Endothelial cell (in vitro differentiated cells): ENCODE results near the gene MFSD11. TPM values are rescaled to one million over a fixed set of nuclear protein-coding genes. Genes with fewer than 3 reads are reported as not detected.
"Not testable (repeated sequence)": the region's sequence is repeated elsewhere in the genome, so short reads cannot be mapped to it uniquely, and the experiment has no call there.

Experiments used
- DNase-seq: peaks from one replicate; pipeline ENCODE4 v3.0.0; 2021; ENCODE audit warnings: low spot score
- H3K27ac Mint-ChIP-seq: one replicate; pipeline ENCODE4 v1.8.0; 2021; ENCODE audit warnings: mixed read lengths, inconsistent platforms; ENCODE audit not compliant: unreplicated experiment
- H3K27me3 Mint-ChIP-seq: one replicate; pipeline ENCODE4 v1.8.0; 2021; ENCODE audit warnings: mild to moderate bottlenecking, moderate library complexity, mixed read lengths, inconsistent platforms; ENCODE audit not compliant: unreplicated experiment
- H3K36me3 Mint-ChIP-seq: one replicate; pipeline ENCODE4 v1.8.0; 2021; ENCODE audit warnings: mild to moderate bottlenecking, low read depth, mixed read lengths, inconsistent platforms; ENCODE audit not compliant: unreplicated experiment
- H3K4me1 Mint-ChIP-seq: one replicate; pipeline ENCODE4 v1.8.0; 2021; ENCODE audit warnings: mild to moderate bottlenecking, mixed read lengths, inconsistent platforms; ENCODE audit not compliant: unreplicated experiment
- H3K4me3 Mint-ChIP-seq: one replicate; pipeline ENCODE4 v1.8.0; 2021; ENCODE audit warnings: mild to moderate bottlenecking, mixed read lengths, inconsistent platforms; ENCODE audit not compliant: unreplicated experiment
- H3K9me3 Mint-ChIP-seq: one replicate; pipeline ENCODE4 v1.8.0; 2021; ENCODE audit warnings: mixed read lengths, inconsistent platforms; ENCODE audit not compliant: unreplicated experiment
- CTCF ChIP-seq: fragments of 200-600 bp; sonication (generic); IDR thresholded peaks from one replicate; pipeline ENCODE4 v1.5.0; 2021; ENCODE audit warnings: antibody characterized with exemption; ENCODE audit not compliant: unreplicated experiment
- total RNA-seq: library from RNA; stranded (reverse); fragmentation: NEBNext Ultra II Directional; extraction: Animal tissue kit (Norgen Biotek cat#: 25700); gene quantifications from one replicate; pipeline ENCODE4 v1.2.1, GENCODE V29; 2021; ENCODE audit not compliant: unreplicated experiment

The MFSD11 gene
- total RNA-seq, 1 donor from 2014 or later: 37.3 TPM

- no peak for DNase-seq
- Mint-ChIP-seq H3K27ac (no peak overlapping the region), H3K36me3 (peaks cover 12% of the 10 kb centered on the region), H3K9me3 (no peaks in the 10 kb centered on the region), H3K4me3 (no peak overlapping the region), H3K4me1 (no peaks in the 10 kb centered on the region), H3K27me3 (no peaks in the 10 kb centered on the region)
- no peak for TF ChIP-seq CTCF
These were observed 43.4 kb downstream of the MFSD11 start for GRCh38 chr17:76781056-76781982.

GRCh38 chr17:76783146-76783545 lies 45.2 kb downstream of the MFSD11 start:
- Mint-ChIP-seq H3K27me3 (no peaks in the 10 kb centered on the region), H3K36me3 (peaks cover 5% of the 10 kb centered on the region), H3K27ac (no peak overlapping the region), H3K9me3 (no peaks in the 10 kb centered on the region), H3K4me3 (no peak overlapping the region), H3K4me1 (no peaks in the 10 kb centered on the region)
- DNase-seq: no peak
- no peak for TF ChIP-seq CTCF

GRCh38 chr17:76784926-76785325 lies 47.0 kb downstream of the MFSD11 start:
- TF ChIP-seq CTCF: no peak
- Mint-ChIP-seq H3K4me1 (no peaks in the 10 kb centered on the region), H3K27me3 (no peaks in the 10 kb centered on the region), H3K36me3 (peaks cover 5% of the 10 kb centered on the region), H3K9me3 (no peaks in the 10 kb centered on the region), H3K4me3 (no peak overlapping the region), H3K27ac (no peak overlapping the region)
- no peak for DNase-seq

GRCh38 chr17:76787866-76788265 lies 49.9 kb downstream of the MFSD11 start:
- H3K27ac Mint-ChIP-seq, DNase-seq, H3K9me3 Mint-ChIP-seq, H3K36me3 Mint-ChIP-seq, H3K4me3 Mint-ChIP-seq, H3K27me3 Mint-ChIP-seq, H3K4me1 Mint-ChIP-seq: not testable (repeated sequence)

GRCh38 chr17:76789235-76789788 lies 51.4 kb downstream of the MFSD11 start:
- Mint-ChIP-seq H3K4me3 (no peak overlapping the region), H3K36me3 (peaks cover 5% of the 10 kb centered on the region), H3K9me3 (no peaks in the 10 kb centered on the region), H3K4me1 (no peaks in the 10 kb centered on the region), H3K27me3 (no peaks in the 10 kb centered on the region), H3K27ac (no peak overlapping the region)
- no peak for TF ChIP-seq CTCF
- no peak for DNase-seq
